HG03097 (cell line): ENCODE results near the gene ALDH7A1.
"Not testable (repeated sequence)": the region's sequence is repeated elsewhere in the genome, so short reads cannot be mapped to it uniquely, and the experiment has no call there.

Source experiments
- ATAC-seq: cut with Tn5 transposase; IDR thresholded peaks from one replicate; pipeline ENCODE4 v1.9.1; 2021; ENCODE audit not compliant: unreplicated experiment, low FRiP score

ALDH7A1 gene

GRCh38 chr5:126536874-126537273 is 58.1 kb downstream of the ALDH7A1 start:
- no peak for ATAC-seq

GRCh38 chr5:126535856-126536545 is 59.0 kb downstream of the ALDH7A1 start:
- no peak for ATAC-seq

GRCh38 chr5:126534553-126534952 is 60.5 kb downstream of the ALDH7A1 start:
- no peak for ATAC-seq

- no peak for ATAC-seq
Observed at GRCh38 chr5:126531543-126532120, 63.4 kb downstream of the ALDH7A1 start.

GRCh38 chr5:126527892-126528291 is 67.1 kb downstream of the ALDH7A1 start:
- no peak for ATAC-seq

- no peak for ATAC-seq
Observed at GRCh38 chr5:126527158-126527557, 67.9 kb downstream of the ALDH7A1 start.

- ATAC-seq = no peak
Observed at GRCh38 chr5:126526493-126526892, 68.5 kb downstream of the ALDH7A1 start.

GRCh38 chr5:126525630-126526245 is 69.3 kb downstream of the ALDH7A1 start:
- no peak for ATAC-seq

- no peak for ATAC-seq
Observed at GRCh38 chr5:126523818-126524510, 71.1 kb downstream of the ALDH7A1 start.

- no peak for ATAC-seq
Observed at GRCh38 chr5:126521130-126521529, 73.9 kb downstream of the ALDH7A1 start.

- ATAC-seq = no peak
Observed at GRCh38 chr5:126520593-126520953, 74.4 kb downstream of the ALDH7A1 start.

GRCh38 chr5:126519637-126520592 is 75.1 kb downstream of the ALDH7A1 start:
- no peak for ATAC-seq

- not testable (repeated sequence) for ATAC-seq
Observed at GRCh38 chr5:126519223-126519622, 75.8 kb downstream of the ALDH7A1 start.

GRCh38 chr5:126516852-126517251 is 78.2 kb downstream of the ALDH7A1 start:
- ATAC-seq = no peak

- no peak for ATAC-seq
Observed at GRCh38 chr5:126516133-126516532, 78.9 kb downstream of the ALDH7A1 start.

GRCh38 chr5:126515337-126515736 is 79.7 kb downstream of the ALDH7A1 start:
- ATAC-seq = no peak

- no peak for ATAC-seq
Observed at GRCh38 chr5:126514558-126515141, 80.4 kb downstream of the ALDH7A1 start.

- no peak for ATAC-seq
Observed at GRCh38 chr5:126514131-126514557, 80.9 kb downstream of the ALDH7A1 start.

GRCh38 chr5:126513703-126514102 is 81.3 kb downstream of the ALDH7A1 start:
- no peak for ATAC-seq

- no peak for ATAC-seq
Observed at GRCh38 chr5:126513302-126513701, 81.7 kb downstream of the ALDH7A1 start.
